Transverse colon (tissue), 3 donors: ENCODE measurements around the gene ZNF93.
"Not testable (repeated sequence)": the region's sequence is repeated elsewhere in the genome, so short reads cannot be mapped to it uniquely, and the experiment has no call there.

Source experiments
- CTCF ChIP-seq, 5 experiments: fragments of 200-600 bp in 3 of 5; fragments of 450-650 bp in 2 of 5; sonication (generic) in 3 of 5; IDR thresholded peaks; 1 replicate in 2 of 5; 2 replicates in 3 of 5; pipeline ENCODE4 v1.5.1; 2016 to 2017; ENCODE audit warnings: antibody characterized with exemption in 5 of 5, inconsistent platforms in 3 of 5, mild to moderate bottlenecking in 2 of 5, moderate library complexity in 1 of 5
- EP300 ChIP-seq: sonication (generic); formaldehyde crosslinking; IDR thresholded peaks from one replicate; pipeline ENCODE4 v1.6.1; 2017; ENCODE audit warnings: antibody characterized with exemption, low read depth
- POLR2A ChIP-seq: fragments of 450-650 bp; IDR thresholded peaks from one replicate; pipeline ENCODE4 v1.6.1; 2016; ENCODE audit warnings: antibody characterized with exemption, mild to moderate bottlenecking, moderate library complexity

- TF ChIP-seq CTCF (IDR thresholded peaks at IDR 0.05); POLR2A; EP300: not testable (repeated sequence)
These were observed 30.7 kb upstream of the ZNF93 start for GRCh38 chr19:19870086-19870485.
